ENCODE measurements around the gene GRB7. TPM values are rescaled to one million over a fixed set of nuclear protein-coding genes. Genes with fewer than 3 reads are reported as not detected.

The GRB7 gene
- total RNA-seq, 1 donor from 2014 or later = not detected

Small RNA genes within 50 kb of the gene (microRNA-seq; reads per million reads assigned to microRNA genes)
- 0.48 reads per million for gene MIR4728

Other genes with a start within 250 kb of the GRB7 start
- 0.05 TPM in 1 of 2 replicates, not detected in the other for gene NEUROD2, start 130.0 kb upstream of the GRB7 start, total RNA-seq
- not detected in 2 replicates for gene PPP1R1B, start 111.0 kb upstream of the GRB7 start, total RNA-seq
- 34.9 and 36.9 TPM in 2 replicates for gene STARD3, start 100.8 kb upstream of the GRB7 start, total RNA-seq
- 10.1 and 23.1 TPM in 2 replicates for gene TCAP, start 72.6 kb upstream of the GRB7 start, total RNA-seq
- 0.96 and 1.7 TPM in 2 replicates for gene PNMT, start 69.5 kb upstream of the GRB7 start, total RNA-seq
- gene PGAP3, start 49.9 kb upstream of the GRB7 start, total RNA-seq = 17.1 TPM in 2 replicates
- 87.4 and 119 TPM in 2 replicates for gene ERBB2, start 37.9 kb upstream of the GRB7 start, total RNA-seq
- 47.9 and 55.2 TPM in 2 replicates for gene MIEN1, start 7.4 kb upstream of the GRB7 start, total RNA-seq
- not detected in 2 replicates for gene IKZF3, start 126.4 kb downstream of the GRB7 start, total RNA-seq
- not detected in 2 replicates for gene ZPBP2, start 130.3 kb downstream of the GRB7 start, total RNA-seq
- 1.1 and 1.8 TPM in 2 replicates for gene GSDMB, start 180.7 kb downstream of the GRB7 start, total RNA-seq
- gene ORMDL3, start 189.7 kb downstream of the GRB7 start, total RNA-seq = 34.7 and 37.7 TPM in 2 replicates
- gene LRRC3C, start 189.8 kb downstream of the GRB7 start, total RNA-seq = not detected in 2 replicates
- gene GSDMA, start 225.1 kb downstream of the GRB7 start, total RNA-seq = not detected in 2 replicates
- 171 and 186 TPM in 2 replicates for gene PSMD3, start 242.9 kb downstream of the GRB7 start, total RNA-seq